CD4-positive, alpha-beta T cell treated with Interleukin-2 at 100 ng/mL for 4 hours (primary cell): Measurements from ENCODE around the gene S100A8.
A peak's percentile ranks its signal among the peaks of the same experiment; 100 is the strongest.
"Not testable (repeated sequence)": the region's sequence is repeated elsewhere in the genome, so short reads cannot be mapped to it uniquely, and the experiment has no call there.

Source experiments
- DNase-seq: peaks from one replicate; pipeline ENCODE4 v3.0.0-alpha.2; 2020; ENCODE audit warnings: low spot score

Gene S100A8

GRCh38 chr1:153415850-153416570, 25.1 kb upstream of the S100A8 start, which contains the start of gene S100A7A:
Gene S100A7A (plus strand): TSS chr1:153416520. CDS start chr1:153418083, 1,563 bp downstream.
- DNase-seq, result no peak

DNA sequence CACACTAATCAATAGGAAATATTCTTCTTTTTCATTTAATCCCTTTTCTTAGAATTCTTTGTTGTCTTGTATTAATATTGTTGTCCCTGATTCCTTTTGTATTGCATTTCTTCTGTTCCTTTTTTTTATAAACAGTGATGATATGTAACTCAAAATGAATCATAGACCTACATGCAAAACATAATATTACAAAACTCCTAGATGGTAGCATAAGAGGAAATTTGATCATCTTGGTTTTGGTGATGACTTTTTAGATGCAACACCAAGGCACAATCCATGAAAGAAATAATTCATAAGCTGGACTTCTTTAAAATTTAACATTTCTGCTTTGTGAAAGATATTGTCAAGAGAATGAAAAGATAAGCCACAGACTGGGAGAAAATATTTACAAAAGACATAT, 23.1 kb upstream of the S100A8 start:
- not testable (repeated sequence) for DNase-seq

DNA sequence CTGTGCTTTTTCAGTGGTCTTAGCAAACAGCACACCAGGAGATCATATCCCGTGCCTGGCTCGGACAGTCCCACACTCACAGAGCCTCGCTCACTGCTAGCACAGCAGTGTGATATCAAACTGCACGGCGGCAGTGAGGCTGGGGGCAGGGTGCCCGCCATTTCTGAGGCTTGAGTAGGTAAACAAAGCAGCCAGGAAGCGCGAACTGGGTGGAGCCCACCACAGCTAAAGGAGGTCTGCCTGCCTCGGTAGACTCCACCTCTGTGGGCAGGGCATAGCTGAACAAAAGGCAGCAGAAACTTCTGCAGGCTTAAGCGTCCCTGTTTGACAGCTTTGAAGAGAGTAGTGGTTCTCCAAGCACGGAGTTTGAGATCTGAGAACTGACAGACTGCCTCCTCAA, 16.4 kb upstream of the S100A8 start:
- DNase-seq, result not testable (repeated sequence)

- DNase-seq, result not testable (repeated sequence)
These were observed 15.1 kb upstream of the S100A8 start for GRCh38 chr1:153405825-153406599.

DNA sequence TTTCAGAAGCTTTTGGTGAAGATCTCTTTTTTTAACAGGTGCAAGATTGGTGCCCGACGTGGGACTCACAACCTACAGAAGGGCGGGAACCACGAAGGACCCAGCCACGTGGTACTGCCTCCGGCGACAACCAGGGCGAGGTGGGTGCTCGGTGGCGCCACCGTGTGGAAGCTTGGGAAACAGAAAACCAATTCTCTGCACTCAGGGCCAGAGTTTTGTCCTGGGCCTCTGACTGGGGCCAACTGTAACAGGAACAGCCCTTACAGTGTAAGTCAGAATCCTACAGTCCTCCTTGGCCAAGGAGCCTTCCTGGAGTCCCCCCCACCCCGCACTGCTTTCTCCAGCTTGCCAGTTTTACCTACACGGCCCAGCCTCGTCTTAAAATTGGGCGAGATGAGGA, 13.9 kb upstream of the S100A8 start:
- peak; percentile 45 for DNase-seq

DNA sequence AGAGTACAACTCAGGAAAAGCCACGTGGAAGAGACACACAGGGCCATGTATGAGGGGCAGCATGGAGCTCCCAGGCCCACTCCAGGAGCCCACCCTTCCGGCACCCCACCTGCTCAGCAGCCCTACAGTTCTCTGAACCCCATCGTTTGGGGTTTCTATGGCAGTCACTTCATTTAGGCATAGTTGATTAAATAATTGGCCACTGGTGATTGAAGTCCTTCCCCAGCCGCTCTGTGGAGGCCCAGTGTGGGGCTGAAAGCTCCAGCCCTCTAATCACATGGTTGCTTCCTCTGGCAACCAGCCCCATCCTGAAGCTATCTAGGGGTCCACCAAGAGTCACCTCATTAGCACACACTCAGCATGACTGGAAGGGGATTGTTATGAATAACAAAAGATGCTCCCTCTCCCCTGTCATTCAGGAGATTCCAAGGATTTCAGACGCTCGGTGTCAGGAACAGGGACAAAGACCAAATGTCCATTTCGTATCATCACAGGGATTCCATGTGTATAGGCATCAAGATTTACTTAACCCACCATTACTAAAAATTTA, 13.3 kb upstream of the S100A8 start:
- no peak for DNase-seq

DNA sequence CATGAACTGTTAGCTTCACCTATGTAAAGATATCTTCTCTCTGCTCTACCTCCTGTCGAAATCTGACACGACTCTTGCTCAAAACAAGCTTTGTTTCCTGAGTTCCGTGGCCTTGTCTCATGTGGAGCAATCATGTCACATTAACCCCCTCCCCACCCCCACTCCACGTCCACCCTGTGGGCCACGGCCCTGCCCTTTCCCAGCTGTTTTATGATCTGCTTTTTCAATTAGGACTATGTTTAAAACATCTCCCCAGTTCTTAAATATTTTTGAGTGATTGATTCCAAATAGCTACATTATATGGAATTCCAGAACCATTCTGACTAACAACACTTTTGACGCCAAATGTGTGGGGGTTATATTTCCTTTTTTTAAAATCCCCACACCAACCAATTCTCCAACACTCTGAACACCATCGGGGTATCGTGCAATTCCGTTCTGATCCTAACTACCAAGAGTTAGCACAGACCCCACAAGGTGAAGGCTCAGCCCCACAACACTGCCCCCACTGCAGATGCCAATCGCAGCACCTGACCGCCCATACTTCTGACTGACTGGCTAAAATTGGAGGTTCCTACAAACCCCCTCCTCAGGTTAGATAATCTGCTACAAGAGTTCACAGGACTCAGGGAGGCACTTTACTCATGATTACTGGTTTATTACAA, 12.7 kb upstream of the S100A8 start:
- no peak for DNase-seq

DNA sequence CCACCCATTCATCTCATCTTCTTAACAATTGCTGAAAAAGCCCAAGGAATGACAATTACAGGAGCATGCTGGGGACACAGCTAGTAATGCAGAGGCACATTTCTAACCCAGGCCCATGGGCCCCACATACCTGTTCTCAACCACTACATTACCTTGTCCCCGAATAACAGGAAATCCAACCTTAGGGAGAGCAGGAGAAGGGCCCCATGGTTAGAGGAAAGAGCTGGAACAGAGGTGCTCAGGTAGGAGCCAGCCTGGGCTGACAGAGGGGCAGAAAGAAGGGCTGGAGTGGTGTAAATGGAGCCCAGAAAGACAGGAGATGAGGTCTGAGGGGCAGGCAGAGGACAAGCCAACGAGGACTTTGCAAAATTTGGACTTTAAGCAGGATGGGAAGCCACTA, 11.4 kb upstream of the S100A8 start:
- no peak for DNase-seq

DNA sequence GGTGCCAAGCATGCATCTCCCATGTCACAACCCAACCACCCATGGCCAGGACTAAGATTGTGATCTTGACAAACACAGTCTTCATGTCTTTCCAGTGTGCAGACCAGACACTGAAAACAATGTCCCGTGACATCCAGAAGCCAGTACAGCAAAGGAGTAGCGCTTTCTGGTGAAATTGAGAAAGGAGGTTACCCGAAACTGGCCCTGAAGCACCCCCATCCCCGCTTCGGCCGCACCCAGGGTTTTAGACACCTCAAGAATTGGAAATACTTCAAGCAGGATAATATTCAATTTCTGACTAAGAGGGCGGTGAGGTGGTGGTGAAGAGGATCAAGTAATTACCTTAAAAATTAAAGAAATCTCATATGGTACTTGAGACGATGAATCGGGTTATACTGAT, 10.6 kb upstream of the S100A8 start:
- DNase-seq, result no peak

GRCh38 chr1:153400244-153400643, 9.4 kb upstream of the S100A8 start:
- DNase-seq, result no peak

GRCh38 chr1:153399401-153400055, 8.7 kb upstream of the S100A8 start:
- no peak for DNase-seq

GRCh38 chr1:153397924-153398651, 7.2 kb upstream of the S100A8 start:
- DNase-seq, result no peak

DNA sequence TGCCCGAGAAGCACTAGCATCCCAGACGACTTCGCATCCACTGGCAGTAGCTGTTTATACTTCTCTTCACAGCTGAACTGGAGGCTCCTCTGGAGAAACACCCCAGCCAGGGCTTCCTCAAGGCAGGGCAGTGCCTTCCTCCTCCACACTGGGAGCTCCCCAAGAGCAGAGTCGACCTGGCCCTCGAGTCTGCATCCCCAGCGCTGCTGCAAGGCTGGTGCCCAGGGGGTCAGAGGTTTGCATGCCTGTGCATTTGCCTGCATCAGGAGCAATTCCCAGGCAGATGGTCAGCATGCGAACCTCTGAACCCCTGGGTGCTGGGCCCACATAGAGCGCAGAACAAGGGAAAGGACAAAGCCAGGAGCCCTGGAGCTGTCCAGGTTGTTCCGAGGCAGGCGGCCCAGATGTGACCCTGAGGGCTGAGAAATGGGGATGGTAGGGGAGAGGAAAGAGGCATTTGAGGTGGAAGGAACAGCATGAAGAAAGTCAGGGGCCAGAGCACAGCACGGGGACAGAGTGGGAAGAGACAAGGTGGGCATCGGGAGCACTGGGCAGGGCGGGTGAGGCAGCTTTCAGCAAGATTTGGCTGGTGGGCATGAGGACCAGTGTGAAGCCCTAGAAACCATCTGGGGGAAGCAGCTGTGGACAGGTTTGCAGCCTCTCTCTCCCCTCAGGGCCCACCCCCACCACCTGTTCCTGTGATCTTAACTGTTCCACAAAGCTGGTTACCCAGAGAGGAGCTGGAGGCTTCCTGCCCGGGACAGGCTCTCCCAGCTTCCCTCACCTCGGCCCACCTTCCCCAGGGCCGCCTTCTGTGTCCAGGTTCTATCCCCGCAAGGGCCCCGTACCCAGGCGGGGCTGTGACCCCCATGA, 6.4 kb upstream of the S100A8 start:
- no peak for DNase-seq

DNA sequence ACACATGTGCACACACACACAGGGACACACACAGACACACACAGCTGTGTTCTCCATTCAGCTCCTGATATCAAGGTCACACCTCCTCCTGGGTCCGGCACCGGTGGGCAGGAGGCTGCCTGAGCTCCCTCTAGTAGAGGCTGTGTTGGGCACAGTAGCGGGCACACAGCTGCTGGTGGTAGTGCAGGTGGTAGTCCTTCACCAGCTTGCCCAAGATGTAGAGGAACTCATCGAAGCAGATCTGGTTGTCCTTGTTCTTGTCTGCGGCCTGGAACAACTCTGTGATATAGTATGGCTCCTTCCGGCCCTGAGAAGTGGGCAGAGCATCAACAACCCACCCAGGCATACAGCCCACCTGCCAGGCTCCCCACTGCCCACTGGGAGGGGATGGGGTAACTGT, 5.6 kb upstream of the S100A8 start:
- DNase-seq, result no peak

DNA sequence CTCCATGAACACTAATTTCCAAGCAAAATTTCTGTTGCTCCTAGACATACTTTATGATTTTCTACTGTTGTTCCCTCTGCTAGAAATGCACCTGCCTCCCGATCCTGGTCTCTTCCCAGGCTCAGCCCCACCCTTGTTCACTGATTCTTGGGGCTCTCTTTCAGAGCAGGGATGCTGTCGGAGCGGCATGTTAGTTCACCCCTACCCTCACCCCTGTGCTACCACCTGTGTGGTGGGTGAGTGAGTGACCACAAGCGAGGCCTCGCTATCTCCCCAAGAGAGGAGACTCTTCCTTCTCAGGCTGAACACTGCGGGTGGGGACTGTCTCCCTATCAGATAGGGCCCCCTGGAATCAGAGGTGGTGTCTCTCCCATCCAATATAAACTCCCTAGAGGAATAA, 4.9 kb upstream of the S100A8 start:
- no peak for DNase-seq

DNA sequence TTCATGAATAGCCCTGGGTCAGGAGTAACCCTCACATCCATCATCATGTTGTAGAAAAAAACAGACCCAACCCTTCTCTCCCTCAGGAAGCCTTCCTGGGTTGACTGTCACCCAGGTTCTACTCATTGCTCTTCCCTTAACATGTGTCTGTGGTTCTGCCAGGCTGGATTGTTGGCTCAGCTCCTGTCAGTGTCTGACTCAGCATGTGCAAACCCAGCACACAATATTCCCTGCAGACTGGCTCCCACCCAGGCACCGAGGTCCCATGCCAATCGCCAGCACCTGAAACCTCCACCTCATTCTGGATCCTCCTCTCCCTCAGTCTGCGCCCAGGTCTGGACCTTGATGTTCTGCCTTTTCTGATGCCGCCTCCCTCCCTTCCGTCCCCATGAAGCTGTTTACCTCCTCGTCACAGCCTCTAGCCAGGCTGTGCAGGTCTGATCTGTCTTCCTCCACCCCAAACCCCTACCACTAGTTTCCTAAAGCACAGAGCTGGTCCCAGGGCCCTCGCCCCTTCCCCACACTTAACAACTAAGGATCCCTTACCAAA, 4.3 kb upstream of the S100A8 start:
- DNase-seq, result no peak

GRCh38 chr1:153394391-153394790, 3.5 kb upstream of the S100A8 start:
- DNase-seq, result no peak

GRCh38 chr1:153393926-153394325, 3.1 kb upstream of the S100A8 start:
- DNase-seq, result no peak

DNA sequence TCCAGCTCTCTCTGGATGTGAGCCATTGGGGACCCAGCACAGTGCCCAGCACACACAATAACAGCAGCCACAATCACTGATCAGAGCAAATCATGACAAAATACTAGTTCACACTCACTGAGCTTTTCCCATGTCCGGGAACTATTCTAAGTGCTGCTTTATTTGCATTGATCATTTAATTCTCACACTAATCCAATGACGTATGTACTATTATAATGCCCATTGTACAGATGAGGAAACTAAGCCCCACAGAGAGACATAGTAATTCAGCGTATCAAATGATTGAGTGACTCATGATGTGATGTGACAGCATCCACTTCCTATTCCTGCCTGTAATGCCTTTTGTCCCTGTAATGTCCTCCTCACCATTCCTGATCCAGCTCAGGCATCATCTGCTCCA, 1.9 kb upstream of the S100A8 start:
- no peak for DNase-seq

- DNase-seq, result no peak
These were observed 1.4 kb upstream of the S100A8 start for GRCh38 chr1:153392258-153392657.
